HG02840 (cell line): ENCODE data around the gene SLC13A5.
"Not testable (repeated sequence)": the region's sequence is repeated elsewhere in the genome, so short reads cannot be mapped to it uniquely, and the experiment has no call there.

Source experiments
- ATAC-seq: cut with Tn5 transposase; IDR thresholded peaks from one replicate; pipeline ENCODE4 v1.9.1; 2021; ENCODE audit warnings: mild to moderate bottlenecking, moderate library complexity, moderate number of reproducible peaks; ENCODE audit not compliant: unreplicated experiment, low FRiP score

The SLC13A5 gene

GRCh38 chr17:6713130-6713917 lies at the start of gene SLC13A5:
SLC13A5 (minus strand) TSS chr17:6713369; CDS start chr17:6713333, 36 bp downstream.
- no peak for ATAC-seq

- ATAC-seq = no peak
Measured at GRCh38 chr17:6761779-6762178, 48.6 kb upstream of the SLC13A5 start.

- no peak for ATAC-seq
Measured at GRCh38 chr17:6757747-6758146, 44.6 kb upstream of the SLC13A5 start.

GRCh38 chr17:6756425-6757031 lies 43.4 kb upstream of the SLC13A5 start:
- no peak for ATAC-seq

- no peak for ATAC-seq
Measured at GRCh38 chr17:6755731-6756184, 42.6 kb upstream of the SLC13A5 start, which contains the start of gene XAF1. XAF1 (plus strand) TSS chr17:6756046; CDS start chr17:6756079, 33 bp downstream.

GRCh38 chr17:6755281-6755680 lies 42.1 kb upstream of the SLC13A5 start:
- ATAC-seq = no peak

GRCh38 chr17:6753546-6753945 lies 40.4 kb upstream of the SLC13A5 start:
- no peak for ATAC-seq

GRCh38 chr17:6753006-6753445 lies 39.9 kb upstream of the SLC13A5 start:
- ATAC-seq = no peak

GRCh38 chr17:6752068-6752909 lies 39.1 kb upstream of the SLC13A5 start:
- no peak for ATAC-seq

GRCh38 chr17:6749519-6749918 lies 36.4 kb upstream of the SLC13A5 start:
- ATAC-seq = no peak

GRCh38 chr17:6748617-6749016 lies 35.4 kb upstream of the SLC13A5 start:
- ATAC-seq = no peak

- ATAC-seq = not testable (repeated sequence)
Measured at GRCh38 chr17:6746665-6747064, 33.5 kb upstream of the SLC13A5 start.

- no peak for ATAC-seq
Measured at GRCh38 chr17:6729531-6729930, 16.4 kb upstream of the SLC13A5 start.

- ATAC-seq = no peak
Measured at GRCh38 chr17:6724009-6724408, 10.8 kb upstream of the SLC13A5 start.

- no peak for ATAC-seq
Measured at GRCh38 chr17:6721744-6722143, 8.6 kb upstream of the SLC13A5 start.

GRCh38 chr17:6716736-6717135 lies 3.6 kb upstream of the SLC13A5 start:
- no peak for ATAC-seq

- ATAC-seq = no peak
Measured at GRCh38 chr17:6714315-6714874, 1.2 kb upstream of the SLC13A5 start.

GRCh38 chr17:6713918-6714271 lies 726 bp upstream of the SLC13A5 start:
- no peak for ATAC-seq

GRCh38 chr17:6712854-6713129 lies 377 bp downstream of the SLC13A5 start:
- no peak for ATAC-seq

- no peak for ATAC-seq
Measured at GRCh38 chr17:6712058-6712853, 913 bp downstream of the SLC13A5 start.
